HL-60 (cell line): ENCODE measurements around the gene DMGDH.

ENCODE experiments used
- GABPA ChIP-seq: IDR thresholded peaks from 2 replicates; pipeline ENCODE4 v1.6.1; 2012; ENCODE audit warnings: low read depth
- POLR2AphosphoS5 ChIP-seq: IDR thresholded peaks from 2 replicates; pipeline ENCODE4 v1.6.1; 2012; ENCODE audit warnings: low read depth
- TF ChIP-seq, protein P1 (sequence below): IDR thresholded peaks from one replicate; pipeline ENCODE4 v1.5.1; 2011; ENCODE audit warnings: low read length, control low read depth, inconsistent platforms; ENCODE audit not compliant: insufficient read depth
- TF ChIP-seq, protein P2 (sequence below): IDR thresholded peaks from 2 replicates; pipeline ENCODE4 v1.6.1; 2012; ENCODE audit warnings: low read depth; ENCODE audit not compliant: insufficient replicate concordance

DNA sequence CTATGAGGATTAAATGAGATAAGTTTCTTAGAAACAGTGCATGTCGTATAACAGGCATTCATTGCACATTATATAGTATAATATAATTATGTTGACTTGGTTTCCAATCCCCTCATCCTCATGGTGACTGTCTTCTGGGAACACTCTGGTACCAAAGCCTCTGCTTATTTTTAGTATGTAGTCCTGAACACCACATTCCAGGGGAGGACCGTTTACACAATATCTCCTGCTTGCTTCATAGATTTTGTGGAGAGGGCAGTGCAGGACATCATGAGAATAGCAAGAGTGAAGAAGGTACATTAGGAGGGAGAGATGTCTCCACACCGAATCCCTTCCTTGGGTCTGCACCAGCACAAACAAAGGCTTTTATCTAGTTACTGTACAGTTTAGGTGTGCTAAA, 21.6 kb upstream of the DMGDH start:
- TF ChIP-seq POLR2AphosphoS5 (no peak), GABPA (no peak)
- TF ChIP-seq, protein P1, sequence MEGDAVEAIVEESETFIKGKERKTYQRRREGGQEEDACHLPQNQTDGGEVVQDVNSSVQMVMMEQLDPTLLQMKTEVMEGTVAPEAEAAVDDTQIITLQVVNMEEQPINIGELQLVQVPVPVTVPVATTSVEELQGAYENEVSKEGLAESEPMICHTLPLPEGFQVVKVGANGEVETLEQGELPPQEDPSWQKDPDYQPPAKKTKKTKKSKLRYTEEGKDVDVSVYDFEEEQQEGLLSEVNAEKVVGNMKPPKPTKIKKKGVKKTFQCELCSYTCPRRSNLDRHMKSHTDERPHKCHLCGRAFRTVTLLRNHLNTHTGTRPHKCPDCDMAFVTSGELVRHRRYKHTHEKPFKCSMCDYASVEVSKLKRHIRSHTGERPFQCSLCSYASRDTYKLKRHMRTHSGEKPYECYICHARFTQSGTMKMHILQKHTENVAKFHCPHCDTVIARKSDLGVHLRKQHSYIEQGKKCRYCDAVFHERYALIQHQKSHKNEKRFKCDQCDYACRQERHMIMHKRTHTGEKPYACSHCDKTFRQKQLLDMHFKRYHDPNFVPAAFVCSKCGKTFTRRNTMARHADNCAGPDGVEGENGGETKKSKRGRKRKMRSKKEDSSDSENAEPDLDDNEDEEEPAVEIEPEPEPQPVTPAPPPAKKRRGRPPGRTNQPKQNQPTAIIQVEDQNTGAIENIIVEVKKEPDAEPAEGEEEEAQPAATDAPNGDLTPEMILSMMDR: no peak
- TF ChIP-seq, protein P2, sequence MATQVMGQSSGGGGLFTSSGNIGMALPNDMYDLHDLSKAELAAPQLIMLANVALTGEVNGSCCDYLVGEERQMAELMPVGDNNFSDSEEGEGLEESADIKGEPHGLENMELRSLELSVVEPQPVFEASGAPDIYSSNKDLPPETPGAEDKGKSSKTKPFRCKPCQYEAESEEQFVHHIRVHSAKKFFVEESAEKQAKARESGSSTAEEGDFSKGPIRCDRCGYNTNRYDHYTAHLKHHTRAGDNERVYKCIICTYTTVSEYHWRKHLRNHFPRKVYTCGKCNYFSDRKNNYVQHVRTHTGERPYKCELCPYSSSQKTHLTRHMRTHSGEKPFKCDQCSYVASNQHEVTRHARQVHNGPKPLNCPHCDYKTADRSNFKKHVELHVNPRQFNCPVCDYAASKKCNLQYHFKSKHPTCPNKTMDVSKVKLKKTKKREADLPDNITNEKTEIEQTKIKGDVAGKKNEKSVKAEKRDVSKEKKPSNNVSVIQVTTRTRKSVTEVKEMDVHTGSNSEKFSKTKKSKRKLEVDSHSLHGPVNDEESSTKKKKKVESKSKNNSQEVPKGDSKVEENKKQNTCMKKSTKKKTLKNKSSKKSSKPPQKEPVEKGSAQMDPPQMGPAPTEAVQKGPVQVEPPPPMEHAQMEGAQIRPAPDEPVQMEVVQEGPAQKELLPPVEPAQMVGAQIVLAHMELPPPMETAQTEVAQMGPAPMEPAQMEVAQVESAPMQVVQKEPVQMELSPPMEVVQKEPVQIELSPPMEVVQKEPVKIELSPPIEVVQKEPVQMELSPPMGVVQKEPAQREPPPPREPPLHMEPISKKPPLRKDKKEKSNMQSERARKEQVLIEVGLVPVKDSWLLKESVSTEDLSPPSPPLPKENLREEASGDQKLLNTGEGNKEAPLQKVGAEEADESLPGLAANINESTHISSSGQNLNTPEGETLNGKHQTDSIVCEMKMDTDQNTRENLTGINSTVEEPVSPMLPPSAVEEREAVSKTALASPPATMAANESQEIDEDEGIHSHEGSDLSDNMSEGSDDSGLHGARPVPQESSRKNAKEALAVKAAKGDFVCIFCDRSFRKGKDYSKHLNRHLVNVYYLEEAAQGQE: no peak
